Measurements from ENCODE around the gene SRGAP1.

DNA sequence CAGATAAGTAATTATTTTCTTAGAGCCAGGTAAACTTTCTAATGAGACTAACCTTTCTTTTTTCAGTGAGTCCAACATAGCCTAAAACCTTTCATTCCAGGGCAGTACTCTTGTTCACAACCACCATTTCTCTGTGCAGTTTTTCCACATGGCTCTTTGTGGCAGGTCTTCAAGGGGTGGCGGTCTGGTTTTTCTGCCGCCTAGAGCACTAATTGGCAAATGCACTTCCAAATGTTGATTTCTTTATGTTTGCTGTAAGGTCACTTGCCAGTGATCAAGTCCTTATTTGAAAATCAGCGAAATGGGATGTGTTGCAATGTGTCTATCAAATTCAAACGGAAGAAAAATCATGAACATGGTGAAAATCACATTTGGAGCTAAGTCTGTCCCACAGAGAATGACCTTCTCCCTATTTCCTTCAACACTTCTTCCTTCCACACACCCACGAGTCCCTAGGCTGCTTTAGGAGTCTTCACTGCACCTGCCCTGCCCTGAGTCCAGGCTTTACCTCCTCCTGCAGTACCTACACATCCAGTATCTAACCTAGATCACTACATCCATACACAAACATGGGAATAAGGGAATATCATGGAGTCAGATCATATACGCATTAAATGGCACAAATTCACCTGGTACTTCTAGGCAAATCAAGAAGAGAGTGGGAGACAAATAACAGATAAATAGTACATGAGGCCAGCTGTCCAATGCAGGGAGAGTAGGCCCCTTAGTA lies 1.9 kb downstream of the SRGAP1 start:
- TF ChIP-seq, protein P1, sequence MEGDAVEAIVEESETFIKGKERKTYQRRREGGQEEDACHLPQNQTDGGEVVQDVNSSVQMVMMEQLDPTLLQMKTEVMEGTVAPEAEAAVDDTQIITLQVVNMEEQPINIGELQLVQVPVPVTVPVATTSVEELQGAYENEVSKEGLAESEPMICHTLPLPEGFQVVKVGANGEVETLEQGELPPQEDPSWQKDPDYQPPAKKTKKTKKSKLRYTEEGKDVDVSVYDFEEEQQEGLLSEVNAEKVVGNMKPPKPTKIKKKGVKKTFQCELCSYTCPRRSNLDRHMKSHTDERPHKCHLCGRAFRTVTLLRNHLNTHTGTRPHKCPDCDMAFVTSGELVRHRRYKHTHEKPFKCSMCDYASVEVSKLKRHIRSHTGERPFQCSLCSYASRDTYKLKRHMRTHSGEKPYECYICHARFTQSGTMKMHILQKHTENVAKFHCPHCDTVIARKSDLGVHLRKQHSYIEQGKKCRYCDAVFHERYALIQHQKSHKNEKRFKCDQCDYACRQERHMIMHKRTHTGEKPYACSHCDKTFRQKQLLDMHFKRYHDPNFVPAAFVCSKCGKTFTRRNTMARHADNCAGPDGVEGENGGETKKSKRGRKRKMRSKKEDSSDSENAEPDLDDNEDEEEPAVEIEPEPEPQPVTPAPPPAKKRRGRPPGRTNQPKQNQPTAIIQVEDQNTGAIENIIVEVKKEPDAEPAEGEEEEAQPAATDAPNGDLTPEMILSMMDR (IDR thresholded peaks at IDR 0.05; ENCODE audit: poor library complexity), result peak; percentile 7
- no peak for TF ChIP-seq EZH2 (IDR thresholded peaks at IDR 0.05; ENCODE audit: borderline replicate concordance)
- TF ChIP-seq EZH2phosphoT487 (IDR thresholded peaks at IDR 0.05; ENCODE audit: low read depth, severe bottlenecking, unreplicated experiment), result no peak
